HL-60 (cell line): ENCODE data around the gene ADAMTS16.

ENCODE experiments used
- DNase-seq, 2 experiments: peaks; one replicate each; pipeline ENCODE4 v3.0.0-alpha.2; 2010 to 2020; ENCODE audit warnings: low read depth in 1 of 2, low spot score in 1 of 2
- H3K27ac ChIP-seq: fragments of 250-450 bp; sonication (Bioruptor Pico); replicated peaks from 2 replicates; pipeline ENCODE4 v1.5.1; 2020; ENCODE audit warnings: mild to moderate bottlenecking, moderate library complexity
- H3K27me3 ChIP-seq: fragments of 250-450 bp; sonication (Bioruptor Pico); 2 replicates; pipeline ENCODE4 v1.5.1; 2021; ENCODE audit warnings: mild to moderate bottlenecking, moderate library complexity; ENCODE audit not compliant: insufficient read depth, poor library complexity, severe bottlenecking
- H3K4me3 ChIP-seq: replicated peaks from 2 replicates; pipeline ENCODE4 v1.5.1; 2011; ENCODE audit warnings: mild to moderate bottlenecking, control low read depth, low read length; ENCODE audit not compliant: insufficient read depth
- GABPA ChIP-seq: IDR thresholded peaks from 2 replicates; pipeline ENCODE4 v1.6.1; 2012; ENCODE audit warnings: low read depth
- POLR2AphosphoS5 ChIP-seq: IDR thresholded peaks from 2 replicates; pipeline ENCODE4 v1.6.1; 2012; ENCODE audit warnings: low read depth
- SPI1 ChIP-seq: IDR thresholded peaks from 2 replicates; pipeline ENCODE4 v1.6.1; 2012; ENCODE audit warnings: low read depth, mild to moderate bottlenecking, borderline replicate concordance
- TF ChIP-seq, protein P1 (sequence below): IDR thresholded peaks from one replicate; pipeline ENCODE4 v1.5.1; 2011; ENCODE audit warnings: low read length, control low read depth, inconsistent platforms; ENCODE audit not compliant: insufficient read depth
- TF ChIP-seq, protein P2 (sequence below): IDR thresholded peaks from 2 replicates; pipeline ENCODE4 v1.6.1; 2012; ENCODE audit warnings: low read depth; ENCODE audit not compliant: insufficient replicate concordance

The ADAMTS16 gene

DNA sequence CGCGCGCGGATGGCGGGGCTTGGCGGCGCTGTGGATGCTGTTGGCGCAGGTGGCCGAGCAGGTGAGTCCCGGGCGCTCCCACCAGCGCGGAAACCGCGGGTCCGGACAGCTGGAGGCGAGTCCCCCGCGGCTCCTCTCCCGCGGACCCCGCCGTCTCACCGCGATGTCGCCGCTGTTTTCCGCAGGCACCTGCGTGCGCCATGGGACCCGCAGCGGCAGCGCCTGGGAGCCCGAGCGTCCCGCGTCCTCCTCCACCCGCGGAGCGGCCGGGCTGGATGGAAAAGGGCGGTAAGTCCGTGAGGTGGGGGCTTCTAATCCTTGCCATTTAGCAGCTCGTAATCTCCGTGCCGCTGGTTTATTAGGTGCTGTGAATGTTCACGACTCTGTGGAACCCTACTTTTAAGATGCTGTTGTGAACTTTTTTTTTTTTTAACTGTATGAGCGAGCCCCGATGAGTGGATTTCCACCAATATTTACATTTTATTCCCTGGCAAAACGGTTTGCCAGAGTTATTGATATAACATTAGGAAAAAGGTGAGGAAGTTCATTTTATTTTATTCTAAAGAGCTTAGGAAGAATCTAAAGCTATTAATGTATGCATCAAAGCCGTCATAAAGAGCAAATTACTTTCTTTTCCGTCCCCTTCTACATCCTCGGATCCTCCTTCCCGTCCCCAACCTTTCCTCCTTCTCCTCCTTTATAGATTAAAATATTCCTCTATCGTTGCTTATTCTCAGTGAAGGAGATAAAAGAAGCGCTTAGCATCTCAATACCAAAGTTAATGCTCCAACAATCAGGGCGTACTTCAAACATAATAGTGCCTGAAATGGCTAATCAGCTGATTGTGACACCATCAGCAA is 579 bp downstream of the ADAMTS16 start:
- H3K27ac ChIP-seq = no peak overlapping the region
- TF ChIP-seq SPI1 = no peak
- TF ChIP-seq, protein P1, sequence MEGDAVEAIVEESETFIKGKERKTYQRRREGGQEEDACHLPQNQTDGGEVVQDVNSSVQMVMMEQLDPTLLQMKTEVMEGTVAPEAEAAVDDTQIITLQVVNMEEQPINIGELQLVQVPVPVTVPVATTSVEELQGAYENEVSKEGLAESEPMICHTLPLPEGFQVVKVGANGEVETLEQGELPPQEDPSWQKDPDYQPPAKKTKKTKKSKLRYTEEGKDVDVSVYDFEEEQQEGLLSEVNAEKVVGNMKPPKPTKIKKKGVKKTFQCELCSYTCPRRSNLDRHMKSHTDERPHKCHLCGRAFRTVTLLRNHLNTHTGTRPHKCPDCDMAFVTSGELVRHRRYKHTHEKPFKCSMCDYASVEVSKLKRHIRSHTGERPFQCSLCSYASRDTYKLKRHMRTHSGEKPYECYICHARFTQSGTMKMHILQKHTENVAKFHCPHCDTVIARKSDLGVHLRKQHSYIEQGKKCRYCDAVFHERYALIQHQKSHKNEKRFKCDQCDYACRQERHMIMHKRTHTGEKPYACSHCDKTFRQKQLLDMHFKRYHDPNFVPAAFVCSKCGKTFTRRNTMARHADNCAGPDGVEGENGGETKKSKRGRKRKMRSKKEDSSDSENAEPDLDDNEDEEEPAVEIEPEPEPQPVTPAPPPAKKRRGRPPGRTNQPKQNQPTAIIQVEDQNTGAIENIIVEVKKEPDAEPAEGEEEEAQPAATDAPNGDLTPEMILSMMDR = no peak
- TF ChIP-seq, protein P2, sequence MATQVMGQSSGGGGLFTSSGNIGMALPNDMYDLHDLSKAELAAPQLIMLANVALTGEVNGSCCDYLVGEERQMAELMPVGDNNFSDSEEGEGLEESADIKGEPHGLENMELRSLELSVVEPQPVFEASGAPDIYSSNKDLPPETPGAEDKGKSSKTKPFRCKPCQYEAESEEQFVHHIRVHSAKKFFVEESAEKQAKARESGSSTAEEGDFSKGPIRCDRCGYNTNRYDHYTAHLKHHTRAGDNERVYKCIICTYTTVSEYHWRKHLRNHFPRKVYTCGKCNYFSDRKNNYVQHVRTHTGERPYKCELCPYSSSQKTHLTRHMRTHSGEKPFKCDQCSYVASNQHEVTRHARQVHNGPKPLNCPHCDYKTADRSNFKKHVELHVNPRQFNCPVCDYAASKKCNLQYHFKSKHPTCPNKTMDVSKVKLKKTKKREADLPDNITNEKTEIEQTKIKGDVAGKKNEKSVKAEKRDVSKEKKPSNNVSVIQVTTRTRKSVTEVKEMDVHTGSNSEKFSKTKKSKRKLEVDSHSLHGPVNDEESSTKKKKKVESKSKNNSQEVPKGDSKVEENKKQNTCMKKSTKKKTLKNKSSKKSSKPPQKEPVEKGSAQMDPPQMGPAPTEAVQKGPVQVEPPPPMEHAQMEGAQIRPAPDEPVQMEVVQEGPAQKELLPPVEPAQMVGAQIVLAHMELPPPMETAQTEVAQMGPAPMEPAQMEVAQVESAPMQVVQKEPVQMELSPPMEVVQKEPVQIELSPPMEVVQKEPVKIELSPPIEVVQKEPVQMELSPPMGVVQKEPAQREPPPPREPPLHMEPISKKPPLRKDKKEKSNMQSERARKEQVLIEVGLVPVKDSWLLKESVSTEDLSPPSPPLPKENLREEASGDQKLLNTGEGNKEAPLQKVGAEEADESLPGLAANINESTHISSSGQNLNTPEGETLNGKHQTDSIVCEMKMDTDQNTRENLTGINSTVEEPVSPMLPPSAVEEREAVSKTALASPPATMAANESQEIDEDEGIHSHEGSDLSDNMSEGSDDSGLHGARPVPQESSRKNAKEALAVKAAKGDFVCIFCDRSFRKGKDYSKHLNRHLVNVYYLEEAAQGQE = no peak
- H3K4me3 ChIP-seq = no peak overlapping the region

DNA sequence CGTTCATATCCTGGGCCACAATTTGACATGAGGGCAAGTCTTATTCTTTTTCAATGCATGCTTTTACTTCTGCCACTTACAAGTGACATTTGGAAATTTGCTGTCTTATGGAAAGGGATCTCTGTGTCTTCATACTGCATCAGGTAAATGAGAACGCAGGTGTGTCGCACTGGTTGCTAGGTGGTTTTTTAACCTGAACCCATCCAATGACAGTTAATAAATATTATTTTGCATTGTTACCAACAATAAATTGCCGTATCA is 1.1 kb downstream of the ADAMTS16 start:
- TF ChIP-seq, protein P1 = no peak
- TF ChIP-seq POLR2AphosphoS5 (no peak), SPI1 (no peak), GABPA (no peak)
- TF ChIP-seq, protein P2 = no peak
- no peak for DNase-seq
- H3K27me3 ChIP-seq = peaks cover 17% of the 10 kb centered on the region
- H3K4me3 ChIP-seq = no peak overlapping the region
- H3K27ac ChIP-seq = no peak overlapping the region

More for the DNA sequence above, 579 bp downstream of the ADAMTS16 start:
- no peak for DNase-seq
- peaks cover 17% of the 10 kb centered on the region for H3K27me3 ChIP-seq

GRCh38 chr5:5141625-5142525 is 1.7 kb downstream of the ADAMTS16 start:
- TF ChIP-seq, protein P2 = no peak
- TF ChIP-seq POLR2AphosphoS5 = no peak
- TF ChIP-seq SPI1 = no peak
- TF ChIP-seq, protein P1 = peak; percentile 35
- TF ChIP-seq GABPA = no peak
- Histone ChIP-seq H3K4me3 (no peak overlapping the region), H3K27ac (no peak overlapping the region), H3K27me3 (peaks cover 17% of the 10 kb centered on the region)
- DNase-seq = peak; percentile 6 to 33
